D341Med (cell line): ENCODE results near the gene EFCAB5.
A peak's percentile ranks its signal among the peaks of the same experiment; 100 is the strongest.
"Not testable (repeated sequence)": the region's sequence is repeated elsewhere in the genome, so short reads cannot be mapped to it uniquely, and the experiment has no call there.

ENCODE experiments used
- DNase-seq: peaks from one replicate; pipeline ENCODE4 v3.0.0; 2012; ENCODE audit warnings: low spot score

The EFCAB5 gene

DNA sequence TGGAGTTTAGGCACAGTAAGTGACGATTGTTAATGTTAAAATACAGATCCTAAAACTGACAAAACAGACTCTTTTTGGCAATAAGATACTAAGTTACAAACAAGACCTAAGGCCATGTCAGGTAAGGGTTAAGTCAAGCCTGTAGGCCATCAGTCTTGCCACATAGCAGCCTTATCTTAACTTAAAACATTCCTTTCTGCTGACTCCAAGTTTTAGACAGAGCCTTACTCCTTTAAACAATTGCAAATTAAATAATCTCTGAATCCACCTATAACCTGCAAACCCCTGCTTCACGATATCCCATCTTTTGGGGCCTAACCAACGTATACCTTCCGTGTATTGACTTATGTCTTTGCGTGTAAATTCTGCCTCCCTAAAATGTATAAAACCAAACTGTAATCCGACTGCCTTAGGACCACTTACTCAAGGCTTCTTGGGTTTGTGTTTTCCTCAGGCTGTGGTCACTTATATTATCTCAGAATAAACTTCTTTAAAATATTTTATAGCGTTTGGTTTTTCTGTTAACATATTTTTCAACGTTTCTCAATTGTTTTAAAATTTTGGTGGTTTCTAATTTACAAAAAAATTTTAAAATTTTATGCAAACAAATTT is 64.4 kb downstream of the EFCAB5 start:
- DNase-seq = no peak

DNA sequence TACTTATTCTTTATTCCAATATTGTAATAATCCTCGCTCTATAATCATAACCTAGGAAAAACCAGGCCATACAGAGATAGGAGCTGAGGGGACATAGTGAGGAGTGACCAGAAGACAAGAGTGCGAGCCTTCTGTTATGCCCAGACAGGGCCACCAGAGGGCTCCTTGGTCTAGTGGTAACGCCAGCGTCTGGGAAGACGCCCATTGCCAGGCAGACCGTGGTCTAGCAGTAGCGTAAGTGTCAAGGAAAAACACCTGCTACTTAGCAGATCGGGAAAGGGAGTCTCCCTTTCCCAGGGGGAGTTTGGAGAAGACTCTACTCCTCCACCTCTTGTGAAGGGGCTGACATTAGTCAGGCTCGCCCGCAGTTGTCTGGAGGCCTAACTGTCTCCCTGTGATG is 70.5 kb downstream of the EFCAB5 start:
- not testable (repeated sequence) for DNase-seq

DNA sequence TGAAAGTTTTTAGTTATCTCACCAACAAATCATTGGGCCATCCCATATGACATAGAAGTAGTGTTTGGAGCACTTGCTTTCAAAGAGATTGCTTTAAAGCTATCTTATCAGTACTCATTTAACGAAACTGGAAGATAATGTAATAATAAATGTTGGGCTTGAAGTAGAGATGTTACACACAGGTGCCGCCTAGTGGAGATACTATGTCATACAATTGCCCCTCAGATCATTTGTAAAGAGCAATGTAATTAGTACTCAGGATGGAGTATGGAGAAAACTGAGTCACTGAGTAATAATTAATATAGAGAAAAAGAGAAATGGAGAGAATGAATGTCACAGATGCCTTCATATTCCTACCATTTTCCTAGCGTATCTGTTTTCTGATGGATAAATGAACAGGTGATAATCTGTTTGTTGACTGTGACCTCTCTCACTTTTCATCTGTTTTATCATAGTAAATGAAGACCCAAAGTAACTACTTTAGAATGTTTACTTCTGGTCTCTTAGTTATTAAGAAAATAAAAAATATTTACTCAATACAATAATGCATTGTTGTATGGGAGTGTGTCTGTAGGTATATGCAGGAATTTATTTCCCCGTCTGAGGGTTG is 80.4 kb downstream of the EFCAB5 start:
- DNase-seq = peak; percentile 62

GRCh38 chr17:30025325-30025724 is 83.9 kb downstream of the EFCAB5 start:
- not testable (repeated sequence) for DNase-seq

DNA sequence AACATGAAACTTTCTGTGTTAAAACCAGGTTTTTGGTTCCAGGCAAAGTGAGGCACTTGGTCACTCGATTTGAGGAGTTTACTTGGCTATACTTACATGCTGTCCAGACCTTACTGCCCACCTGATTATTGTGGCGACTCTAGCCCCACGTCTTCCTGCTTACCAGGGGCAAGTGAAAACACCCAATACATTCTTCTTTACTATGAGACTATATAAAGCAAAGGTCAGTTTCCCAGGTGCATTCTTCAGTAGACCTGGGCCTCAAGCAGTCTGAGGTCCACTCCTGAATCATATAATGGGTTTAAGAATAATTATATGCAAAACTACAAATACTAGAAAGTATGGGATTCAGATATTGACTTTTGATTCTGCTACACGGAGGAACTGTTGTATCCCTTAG is 86.2 kb downstream of the EFCAB5 start:
- DNase-seq = no peak

DNA sequence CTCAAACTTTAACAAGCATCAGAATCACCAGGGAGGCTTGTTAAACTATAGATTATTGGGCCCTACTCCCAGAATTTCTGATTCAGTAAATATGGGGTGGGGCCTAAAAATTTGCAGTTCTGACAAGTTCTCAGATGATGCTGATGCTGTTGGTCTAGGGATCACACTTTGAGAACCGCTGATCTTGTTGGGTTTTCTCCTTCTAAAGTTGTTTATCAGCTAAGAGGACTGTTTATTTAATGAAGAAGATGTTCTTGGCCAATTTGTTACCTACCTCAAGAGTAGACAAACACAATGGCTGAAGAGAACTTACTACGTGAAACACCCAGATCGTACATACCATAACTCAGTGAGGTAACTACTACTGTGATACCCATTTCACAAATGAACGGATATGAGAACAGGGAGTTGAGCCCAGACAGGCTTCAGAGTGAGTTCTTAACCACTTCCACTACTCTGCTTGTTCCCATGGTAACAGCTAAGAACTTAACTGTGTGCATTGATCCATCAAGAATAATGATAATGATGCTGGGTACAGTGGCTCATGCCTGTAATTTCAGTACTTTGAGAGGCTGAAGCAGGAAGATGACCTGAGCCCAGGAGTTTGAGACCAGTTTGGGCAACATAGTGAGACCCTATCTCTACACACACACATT is 89.9 kb downstream of the EFCAB5 start:
- no peak for DNase-seq

GRCh38 chr17:30035369-30035768 is 93.9 kb downstream of the EFCAB5 start:
- no peak for DNase-seq

DNA sequence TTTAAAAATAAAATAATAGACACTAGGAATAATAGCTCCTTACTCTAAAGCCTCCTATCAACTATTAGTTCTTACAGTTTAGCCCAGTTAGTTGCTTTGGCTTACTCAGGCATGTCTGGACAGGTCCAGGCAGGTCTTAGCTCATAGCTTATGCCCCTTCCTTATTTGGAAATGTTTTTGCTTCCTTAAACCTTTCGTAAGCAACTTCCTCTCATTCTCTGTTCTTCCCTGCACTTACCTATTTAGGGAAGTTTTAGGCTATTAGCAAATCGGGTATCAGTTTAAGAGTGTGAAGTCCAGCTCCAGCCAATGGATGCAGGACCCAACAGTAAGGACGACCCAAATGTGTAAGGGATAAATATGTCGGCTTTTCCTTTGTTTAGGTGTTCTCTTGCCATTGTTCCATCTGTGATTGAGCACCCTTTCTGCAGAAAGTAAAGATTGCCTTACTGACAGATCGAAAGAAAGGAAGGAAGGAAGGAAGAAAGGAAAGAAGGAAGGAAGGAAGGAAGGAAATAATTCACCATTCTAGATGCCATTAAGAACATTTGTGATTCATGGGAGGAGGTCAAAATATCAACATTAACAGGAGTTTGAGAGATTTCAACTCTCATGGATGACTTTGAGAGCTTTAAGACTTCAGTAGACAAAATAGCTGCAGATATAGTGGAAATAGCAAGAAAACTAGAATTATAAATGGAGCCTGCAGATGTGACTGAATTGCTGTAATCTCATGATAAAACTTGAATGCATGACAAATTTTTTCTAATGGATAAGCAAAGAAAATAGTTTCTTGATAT is 99.5 kb downstream of the EFCAB5 start:
- not testable (repeated sequence) for DNase-seq

DNA sequence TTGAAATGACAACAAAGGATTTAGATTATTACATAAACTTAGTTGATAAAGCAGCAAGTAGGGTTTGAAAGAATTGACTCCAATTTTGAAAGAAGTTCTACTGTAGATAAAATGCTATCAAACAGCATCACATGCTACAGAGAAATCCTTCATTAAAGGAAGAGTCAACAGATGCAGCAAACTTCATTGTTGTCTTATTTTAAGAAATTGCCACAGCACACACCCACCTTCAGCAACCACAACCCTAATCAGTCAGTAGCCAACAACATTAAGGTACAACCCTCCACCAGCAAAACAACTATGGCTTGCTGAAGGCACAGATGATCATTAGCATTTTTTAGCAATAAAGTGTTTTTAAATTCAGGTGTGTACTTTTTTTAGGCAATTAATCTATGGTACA is 100.1 kb downstream of the EFCAB5 start:
- DNase-seq = no peak

- no peak for DNase-seq
Measured at GRCh38 chr17:30062372-30062771, 120.9 kb downstream of the EFCAB5 start.

DNA sequence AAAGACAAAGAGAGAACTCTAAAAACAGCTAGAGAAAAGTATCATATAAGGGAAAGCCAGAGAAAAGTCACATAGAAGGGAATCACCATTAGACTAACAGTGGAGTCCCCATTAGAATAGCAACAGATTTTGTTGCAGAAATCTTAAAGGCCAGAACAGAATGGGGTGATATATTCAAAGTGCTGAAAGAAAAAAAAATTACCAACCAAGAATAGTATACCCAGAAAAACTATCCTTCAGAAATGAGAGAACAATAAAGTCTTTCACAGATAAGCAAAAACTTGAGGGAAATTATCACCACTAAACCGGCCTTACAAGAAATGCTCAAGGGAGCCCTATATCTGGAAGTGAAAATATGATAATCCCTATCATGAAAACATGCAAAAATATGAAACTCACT is 123.3 kb downstream of the EFCAB5 start:
- DNase-seq = no peak

DNA sequence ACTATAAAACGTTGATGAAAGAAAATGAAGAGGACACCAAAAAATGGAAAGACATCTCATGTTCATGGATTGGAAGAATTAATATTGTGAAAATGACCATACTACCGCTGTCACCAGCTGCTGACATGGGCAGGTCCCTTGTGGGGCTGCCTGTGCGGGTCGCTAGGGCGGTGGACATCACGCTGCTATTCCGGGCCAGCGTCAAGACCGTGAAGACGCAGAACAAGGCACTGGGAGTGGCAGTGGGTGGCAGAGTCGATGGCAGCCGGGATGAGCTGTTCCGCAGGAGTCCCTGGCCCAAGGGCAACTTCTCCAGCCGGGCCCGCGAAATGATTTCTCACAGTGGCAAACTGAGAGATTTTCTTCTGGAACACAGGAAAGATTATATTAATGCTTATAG is 127.0 kb downstream of the EFCAB5 start:
- DNase-seq = no peak

DNA sequence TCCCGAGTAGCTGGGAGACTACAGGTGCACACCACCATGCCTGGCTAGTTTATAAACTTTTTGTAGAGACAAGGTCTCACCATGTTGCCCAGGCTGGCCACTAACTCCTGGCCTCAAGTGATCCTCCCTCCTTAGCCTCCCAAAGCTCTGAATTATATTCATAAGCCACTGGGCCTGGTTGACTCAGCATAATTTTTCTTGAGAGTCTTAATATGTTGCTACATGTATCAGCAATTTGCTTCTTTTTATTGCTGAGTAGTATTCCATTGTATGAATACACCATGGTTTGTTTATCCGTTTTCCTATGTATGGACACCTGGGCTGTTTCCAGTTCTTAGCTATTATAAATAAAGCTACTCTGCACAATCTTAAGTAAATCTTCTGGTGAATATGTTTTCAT is 132.8 kb downstream of the EFCAB5 start:
- DNase-seq = no peak

DNA sequence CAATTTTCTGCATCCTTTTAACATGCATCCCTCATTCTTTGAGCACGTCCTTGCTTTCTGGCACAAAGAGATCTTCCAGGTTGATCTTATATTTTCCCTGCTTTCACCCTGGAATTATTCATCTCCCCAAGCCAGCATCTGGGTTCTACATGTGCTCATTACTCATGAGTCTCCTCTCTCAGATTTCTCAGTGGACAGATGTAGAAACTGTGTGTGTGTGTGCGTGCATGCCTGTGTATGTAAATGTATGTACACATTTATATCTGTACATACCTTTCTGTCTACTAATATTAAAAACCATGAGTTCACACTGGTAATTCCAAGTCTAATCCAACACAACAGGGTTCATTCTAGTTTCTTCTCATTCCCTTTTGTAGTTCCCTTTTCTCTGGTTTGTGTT is 133.3 kb downstream of the EFCAB5 start:
- DNase-seq = no peak

DNA sequence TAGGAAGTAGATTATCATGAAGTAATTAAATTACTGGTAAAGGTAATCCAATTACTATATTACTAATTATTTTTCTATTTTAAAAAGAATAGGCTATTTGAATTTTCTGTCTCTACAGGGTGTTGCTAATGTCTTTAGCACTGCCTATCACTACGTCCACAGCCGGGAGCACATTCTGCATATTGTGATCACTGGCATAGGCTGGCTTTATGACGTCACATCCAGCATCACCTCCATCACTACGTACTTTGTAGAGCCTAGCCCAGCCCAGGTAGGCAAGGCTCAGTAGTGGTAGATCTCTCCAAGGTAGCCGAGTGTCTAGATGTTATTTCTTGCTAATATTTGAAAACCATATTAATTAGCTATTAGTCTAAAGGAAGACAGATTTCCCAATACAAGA is 141.3 kb downstream of the EFCAB5 start:
- DNase-seq = no peak

DNA sequence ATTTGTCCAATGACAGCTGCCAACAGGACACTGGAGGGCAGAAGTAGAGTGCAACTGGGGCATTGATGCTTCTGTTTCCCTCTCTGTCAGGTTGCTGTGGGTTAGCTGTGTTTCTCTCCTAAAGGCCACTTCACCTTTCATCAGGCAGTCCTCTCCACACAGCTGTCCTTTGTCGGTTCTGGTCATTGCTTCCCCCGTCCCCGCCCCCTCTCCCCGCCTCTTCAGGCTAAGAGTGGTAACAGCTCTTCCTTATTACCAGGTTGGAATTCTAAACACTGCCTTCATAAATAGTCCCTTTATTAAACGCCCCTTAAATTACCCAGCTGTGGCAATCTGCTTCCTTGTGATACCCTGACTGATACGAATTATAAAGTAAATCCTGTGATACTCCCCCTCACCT is 143.4 kb downstream of the EFCAB5 start:
- DNase-seq = no peak

- no peak for DNase-seq
Measured at GRCh38 chr17:30086896-30087295, 145.5 kb downstream of the EFCAB5 start.

DNA sequence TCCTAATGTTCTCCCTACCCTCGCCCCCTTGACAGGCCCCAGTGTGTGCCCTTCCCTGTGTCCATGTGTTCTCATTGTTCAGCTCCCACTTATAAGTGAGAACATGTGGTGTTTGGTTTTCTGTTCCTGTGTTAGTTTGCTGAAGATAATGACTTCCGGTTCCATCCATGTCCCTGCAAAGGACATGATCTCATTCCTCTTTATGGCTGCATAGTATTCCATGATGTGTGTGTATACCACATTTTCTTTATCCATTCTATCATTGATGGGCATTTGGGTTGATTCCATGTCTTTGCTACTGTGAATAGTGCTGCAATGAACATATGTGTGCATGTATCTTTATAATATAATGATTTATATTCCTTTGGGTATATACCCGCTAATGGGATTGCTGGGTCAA is 146.0 kb downstream of the EFCAB5 start:
- DNase-seq = not testable (repeated sequence)

GRCh38 chr17:30091121-30091670 is 149.8 kb downstream of the EFCAB5 start:
- DNase-seq = no peak

DNA sequence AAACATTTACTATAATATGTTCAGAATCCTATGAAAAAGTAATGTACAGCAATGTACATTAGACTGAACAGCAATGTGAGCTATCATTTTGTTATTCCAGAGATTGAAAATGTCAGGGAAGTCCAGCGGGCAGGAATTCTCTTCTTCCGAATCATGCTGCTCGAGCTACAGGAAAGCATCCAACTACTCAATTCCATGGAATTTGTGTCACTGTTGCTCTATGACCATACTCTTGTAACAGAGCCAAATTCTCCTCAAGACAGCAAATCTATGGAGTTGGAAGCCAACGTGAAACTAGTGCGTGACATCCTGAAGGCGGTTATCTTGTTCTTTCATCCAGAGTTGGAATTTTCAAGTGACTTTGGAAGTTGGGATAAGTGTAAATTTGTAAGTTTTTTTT is 150.3 kb downstream of the EFCAB5 start:
- no peak for DNase-seq

DNA sequence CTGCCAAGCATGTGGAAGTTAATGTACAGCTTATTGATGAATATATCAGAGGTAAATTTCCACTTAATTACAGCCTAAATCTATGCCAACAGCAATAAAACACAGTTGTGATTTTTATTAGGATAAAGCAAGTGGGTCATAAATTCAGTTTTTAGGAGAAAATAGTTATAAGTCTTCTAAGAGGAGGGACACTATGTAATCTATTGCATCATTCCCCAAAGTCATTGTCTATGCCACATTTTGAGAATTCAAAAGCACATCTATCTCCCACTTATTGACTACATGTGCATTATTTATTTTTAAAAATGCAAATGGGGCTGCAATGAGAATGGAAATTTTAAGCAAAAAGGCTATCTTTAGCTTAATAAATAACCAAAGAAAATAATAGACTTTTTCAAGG is 151.5 kb downstream of the EFCAB5 start:
- DNase-seq = no peak

DNA sequence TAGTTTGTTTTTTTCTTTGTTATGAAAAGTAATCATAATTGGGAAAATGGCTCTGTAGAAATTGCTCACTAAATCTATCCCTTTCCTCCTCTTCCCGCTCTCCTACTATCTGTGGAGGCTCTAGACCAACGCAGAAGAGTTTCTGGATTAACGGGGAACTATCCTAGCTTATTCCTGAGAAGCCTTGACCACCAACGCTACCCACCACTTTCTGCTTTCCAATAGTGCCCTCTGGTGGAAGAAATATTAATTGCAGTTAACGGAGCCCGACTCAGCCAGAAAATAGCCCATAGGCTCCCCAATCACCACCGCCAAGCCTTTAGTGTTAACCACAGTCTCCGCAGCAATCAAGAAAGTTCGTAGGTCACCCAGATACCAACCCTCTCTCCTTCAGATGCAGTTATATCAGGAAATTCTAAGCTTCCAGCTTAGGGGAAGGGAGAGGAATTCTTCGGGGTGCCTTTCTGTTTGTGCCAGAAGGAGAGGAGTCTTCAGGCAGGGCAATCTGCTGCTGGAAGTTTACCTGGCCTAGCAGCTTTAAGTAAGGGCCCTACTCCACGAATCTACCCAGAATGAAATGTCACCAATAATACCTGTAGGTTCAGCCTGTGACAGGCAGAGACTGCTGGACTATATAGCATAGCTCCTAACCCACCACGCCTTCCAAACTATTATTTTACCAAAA is 152.2 kb downstream of the EFCAB5 start:
- DNase-seq = peak; percentile 88
